Measurements from ENCODE around the gene LAD1.

DNA sequence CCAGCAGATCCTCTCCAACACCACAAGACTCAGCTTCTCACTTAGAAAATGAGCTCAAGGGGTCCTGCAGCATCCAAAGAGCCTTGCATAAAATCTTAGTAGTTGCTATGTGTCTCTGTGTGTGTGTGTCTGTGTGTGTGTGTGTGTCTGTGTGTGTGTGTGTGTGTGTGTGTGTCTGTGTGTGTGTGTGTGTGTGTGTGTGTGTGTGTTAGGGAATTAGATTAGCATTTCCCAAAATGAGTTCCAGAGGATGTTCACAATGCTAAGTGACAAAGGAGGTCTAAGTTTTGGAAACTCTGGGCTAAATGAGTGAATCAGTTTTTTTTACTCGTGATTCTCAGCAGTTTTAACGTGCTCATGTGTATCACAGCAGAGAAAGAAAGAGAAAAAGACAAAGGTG, 52.1 kb downstream of the LAD1 start:
- TF ChIP-seq, protein P1, sequence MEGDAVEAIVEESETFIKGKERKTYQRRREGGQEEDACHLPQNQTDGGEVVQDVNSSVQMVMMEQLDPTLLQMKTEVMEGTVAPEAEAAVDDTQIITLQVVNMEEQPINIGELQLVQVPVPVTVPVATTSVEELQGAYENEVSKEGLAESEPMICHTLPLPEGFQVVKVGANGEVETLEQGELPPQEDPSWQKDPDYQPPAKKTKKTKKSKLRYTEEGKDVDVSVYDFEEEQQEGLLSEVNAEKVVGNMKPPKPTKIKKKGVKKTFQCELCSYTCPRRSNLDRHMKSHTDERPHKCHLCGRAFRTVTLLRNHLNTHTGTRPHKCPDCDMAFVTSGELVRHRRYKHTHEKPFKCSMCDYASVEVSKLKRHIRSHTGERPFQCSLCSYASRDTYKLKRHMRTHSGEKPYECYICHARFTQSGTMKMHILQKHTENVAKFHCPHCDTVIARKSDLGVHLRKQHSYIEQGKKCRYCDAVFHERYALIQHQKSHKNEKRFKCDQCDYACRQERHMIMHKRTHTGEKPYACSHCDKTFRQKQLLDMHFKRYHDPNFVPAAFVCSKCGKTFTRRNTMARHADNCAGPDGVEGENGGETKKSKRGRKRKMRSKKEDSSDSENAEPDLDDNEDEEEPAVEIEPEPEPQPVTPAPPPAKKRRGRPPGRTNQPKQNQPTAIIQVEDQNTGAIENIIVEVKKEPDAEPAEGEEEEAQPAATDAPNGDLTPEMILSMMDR (IDR thresholded peaks at IDR 0.05), result no peak
- no peak for TF ChIP-seq ZFX (IDR thresholded peaks at IDR 0.05; ENCODE audit: borderline replicate concordance)

Measured in 22Rv1 (cell line).